Stimulated activated CD8-positive, alpha-beta memory T cell treated with anti-CD3 and anti-CD28 coated beads, Interleukin-4, amount 100 ng/mL, for 4 hours (primary cell): ENCODE measurements around the gene DPH1.

Source experiments
- DNase-seq, 2 donors: peaks; one replicate each; pipeline ENCODE4 v3.0.0-alpha.2; 2020; ENCODE audit warnings: low read depth in 2 of 2, low spot score in 1 of 2

Gene DPH1

GRCh38 chr17:2076087-2076984 is 46.4 kb downstream of the DPH1 start:
- DNase-seq, result no peak

GRCh38 chr17:2077040-2077439 is 47.1 kb downstream of the DPH1 start:
- no peak for DNase-seq

GRCh38 chr17:2081564-2081963 is 51.6 kb downstream of the DPH1 start:
- DNase-seq, result no peak

GRCh38 chr17:2082003-2082781 is 52.2 kb downstream of the DPH1 start:
- DNase-seq, result no peak

DNA sequence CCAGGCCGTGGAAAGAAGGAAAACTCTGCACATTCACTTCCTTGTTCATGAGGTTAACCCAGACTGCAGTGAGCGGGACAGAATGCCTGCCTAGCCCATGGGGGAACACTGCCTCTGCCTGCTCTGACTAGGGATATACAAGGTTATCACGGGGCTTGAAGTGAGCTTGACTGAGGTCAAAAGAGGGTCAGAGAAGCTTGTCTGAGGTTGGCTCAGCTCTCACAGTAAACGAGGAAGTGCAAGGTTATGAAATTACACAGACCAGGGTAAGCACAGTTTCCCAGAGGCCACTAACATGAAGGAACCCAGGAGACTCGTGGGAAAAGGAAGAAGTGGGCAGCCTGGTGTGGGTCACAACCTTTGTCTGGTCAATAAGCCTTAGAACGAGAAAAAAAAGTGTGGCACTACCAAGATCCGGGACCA is 53.7 kb downstream of the DPH1 start:
- no peak for DNase-seq

GRCh38 chr17:2084036-2084765 is 54.2 kb downstream of the DPH1 start:
- no peak for DNase-seq

- no peak for DNase-seq
Observed at GRCh38 chr17:2084766-2085647, 55.1 kb downstream of the DPH1 start.

DNA sequence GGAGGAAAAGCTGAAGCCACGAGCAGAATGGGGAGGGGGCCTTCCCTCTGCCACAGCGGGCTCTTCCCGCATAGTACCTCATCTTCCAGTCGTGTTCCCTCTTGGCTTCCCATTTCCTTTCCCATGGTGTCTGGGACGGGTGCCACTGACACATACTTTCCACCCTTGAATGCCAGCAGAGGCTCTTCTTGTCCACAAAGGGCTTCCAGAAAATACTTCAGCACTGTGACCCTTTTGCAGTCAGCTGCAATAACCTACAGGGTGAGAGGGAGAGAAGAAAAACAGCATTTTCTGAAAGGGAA is 55.6 kb downstream of the DPH1 start:
- DNase-seq, result no peak

DNA sequence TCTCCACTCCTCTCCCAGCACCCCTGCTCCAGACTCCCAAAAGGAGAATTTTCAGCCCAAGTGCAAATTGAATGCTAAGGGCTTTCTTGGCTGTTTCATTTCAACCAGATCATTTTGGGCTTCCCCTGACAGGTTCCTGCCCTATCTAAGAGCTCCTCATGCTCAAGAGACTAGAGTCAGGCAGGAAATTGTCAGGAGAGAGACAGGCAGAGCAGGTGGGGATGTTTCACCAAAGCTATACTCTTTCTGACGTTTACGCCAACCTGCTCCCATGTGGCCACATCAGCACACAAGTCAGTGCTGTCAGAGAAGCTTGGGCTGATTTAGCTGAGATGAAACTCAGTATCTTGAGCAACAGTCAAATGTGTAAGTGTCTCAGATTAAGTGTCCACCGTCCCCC is 56.4 kb downstream of the DPH1 start:
- DNase-seq, result no peak

- no peak for DNase-seq
Observed at GRCh38 chr17:2087597-2088211, 57.8 kb downstream of the DPH1 start.

DNA sequence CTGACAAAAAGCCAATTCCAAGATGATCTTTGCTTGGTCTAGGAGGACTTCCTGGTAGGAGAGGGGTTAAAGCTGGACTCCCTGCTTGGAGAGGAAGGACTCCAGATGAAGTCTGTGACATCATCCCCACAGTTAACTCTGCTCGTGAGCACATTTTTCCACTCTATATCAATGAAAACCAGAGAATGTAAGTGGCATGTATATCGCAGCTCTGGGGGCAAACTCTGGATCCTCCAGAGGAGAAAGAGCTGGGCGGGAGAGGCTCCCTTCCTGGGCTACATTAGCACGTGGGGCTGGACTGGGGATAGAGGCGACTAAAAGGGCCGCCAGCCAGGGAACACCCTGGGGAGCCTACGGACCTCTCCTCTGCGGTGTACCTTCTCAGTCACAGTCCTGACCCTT is 59.1 kb downstream of the DPH1 start:
- DNase-seq, result no peak

DNA sequence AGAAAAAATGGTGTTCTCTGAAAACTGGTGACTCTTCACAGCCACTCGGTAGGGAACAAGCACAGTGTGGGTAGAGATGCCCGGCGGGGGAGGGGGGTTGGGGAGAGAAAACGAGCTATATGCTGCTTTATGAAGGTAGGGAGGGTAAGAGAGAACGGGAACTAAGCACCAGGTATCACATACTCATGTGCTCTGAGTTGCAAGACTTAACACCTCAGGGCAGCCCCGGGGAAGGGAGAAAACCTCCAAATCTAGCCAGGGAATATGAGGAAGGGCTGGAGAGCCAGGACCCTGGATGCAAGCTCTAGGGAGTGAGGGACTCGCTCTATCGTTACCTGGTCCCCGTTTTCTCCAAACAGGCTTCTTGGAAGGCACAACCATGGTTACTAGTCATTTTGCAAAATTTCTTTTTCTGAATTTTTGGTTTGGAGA is 60.3 kb downstream of the DPH1 start:
- no peak for DNase-seq

DNA sequence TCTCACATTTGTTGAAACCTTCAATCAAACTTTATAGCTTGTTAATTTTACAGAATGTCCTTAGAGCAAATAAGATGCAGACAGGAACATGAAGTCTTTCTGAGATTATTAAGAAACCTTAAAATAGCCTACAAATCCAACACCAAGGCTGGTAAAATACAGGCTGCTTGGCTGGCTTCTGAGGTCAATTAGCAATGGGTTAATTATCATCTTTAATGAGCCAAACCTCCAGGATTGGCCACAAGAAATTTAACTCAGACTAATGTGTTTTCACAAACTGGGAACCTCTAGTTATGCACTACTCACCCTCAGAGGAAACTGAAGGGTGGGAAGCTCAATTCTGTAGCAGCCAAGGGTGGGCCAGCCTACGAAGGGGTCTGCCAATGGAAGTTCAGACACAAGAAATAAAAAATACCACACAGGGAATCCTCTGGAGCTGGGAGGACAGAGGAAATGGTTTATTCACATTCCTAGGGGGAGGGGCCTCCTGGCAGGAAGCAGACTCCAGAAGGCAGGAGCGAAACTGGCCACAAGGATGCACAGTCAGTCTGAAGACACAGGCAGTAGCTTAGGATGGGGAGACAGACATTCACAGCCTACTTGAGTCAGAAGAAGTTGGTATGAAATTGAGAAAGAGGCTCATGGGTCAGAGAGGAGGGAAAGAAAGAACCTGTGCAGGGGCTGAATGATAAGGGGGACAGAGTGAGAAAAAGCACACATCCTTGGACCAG is 61.0 kb downstream of the DPH1 start:
- DNase-seq, result no peak

DNA sequence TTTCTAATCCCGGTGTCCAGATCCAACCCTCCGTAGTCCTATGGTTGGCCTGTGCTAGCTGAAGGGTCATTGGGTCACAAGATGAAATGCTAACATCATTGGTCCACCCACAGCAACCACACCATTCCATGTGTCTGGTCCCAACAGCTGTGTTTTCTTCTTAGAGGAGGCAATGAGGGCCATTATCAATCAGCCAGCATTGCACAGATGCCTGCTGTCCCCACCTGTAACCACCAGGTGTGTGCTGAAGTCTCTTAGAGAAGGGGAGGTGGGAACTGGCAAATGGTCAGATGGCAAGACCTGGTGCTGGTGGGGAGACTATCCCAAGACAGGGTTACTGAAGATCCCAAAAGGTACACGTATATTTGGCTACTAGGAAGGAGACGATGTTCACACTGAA is 62.3 kb downstream of the DPH1 start:
- no peak for DNase-seq

GRCh38 chr17:2093349-2093748 is 63.4 kb downstream of the DPH1 start:
- DNase-seq, result no peak
